Nephron (organoid): Measurements from ENCODE around the gene PHC2.

Experiments used
- H3K27ac Mint-ChIP-seq, 3 experiments: 2 replicates each; pipeline ENCODE4 v1.8.0; 2020; ENCODE audit warnings: mixed read lengths in 3 of 3, mild to moderate bottlenecking in 2 of 3, moderate library complexity in 1 of 3
- H3K27me3 Mint-ChIP-seq: 2 replicates; pipeline ENCODE4 v1.8.0; 2021; ENCODE audit warnings: low read depth, mild to moderate bottlenecking, moderate library complexity, mixed read lengths
- H3K36me3 Mint-ChIP-seq: 2 replicates; pipeline ENCODE4 v1.8.0; 2020; ENCODE audit warnings: low read depth, mixed read lengths
- H3K4me1 Mint-ChIP-seq: 2 replicates; pipeline ENCODE4 v1.8.0; 2020; ENCODE audit warnings: mixed read lengths
- H3K4me3 Mint-ChIP-seq, 3 experiments: 2 replicates each; pipeline ENCODE4 v1.8.0; 2020; ENCODE audit warnings: mild to moderate bottlenecking in 3 of 3, mixed read lengths in 3 of 3, moderate library complexity in 2 of 3
- H3K9me3 Mint-ChIP-seq: 2 replicates; pipeline ENCODE4 v1.8.0; 2020; ENCODE audit warnings: mixed read lengths
- TF ChIP-seq, protein P1 (sequence below), 3 experiments: fragments of 200-600 bp; sonication (generic); IDR thresholded peaks; one replicate each; pipeline ENCODE4 v1.5.0; 2021; ENCODE audit warnings: antibody characterized with exemption in 3 of 3; ENCODE audit not compliant: unreplicated experiment in 3 of 3

The PHC2 gene

DNA sequence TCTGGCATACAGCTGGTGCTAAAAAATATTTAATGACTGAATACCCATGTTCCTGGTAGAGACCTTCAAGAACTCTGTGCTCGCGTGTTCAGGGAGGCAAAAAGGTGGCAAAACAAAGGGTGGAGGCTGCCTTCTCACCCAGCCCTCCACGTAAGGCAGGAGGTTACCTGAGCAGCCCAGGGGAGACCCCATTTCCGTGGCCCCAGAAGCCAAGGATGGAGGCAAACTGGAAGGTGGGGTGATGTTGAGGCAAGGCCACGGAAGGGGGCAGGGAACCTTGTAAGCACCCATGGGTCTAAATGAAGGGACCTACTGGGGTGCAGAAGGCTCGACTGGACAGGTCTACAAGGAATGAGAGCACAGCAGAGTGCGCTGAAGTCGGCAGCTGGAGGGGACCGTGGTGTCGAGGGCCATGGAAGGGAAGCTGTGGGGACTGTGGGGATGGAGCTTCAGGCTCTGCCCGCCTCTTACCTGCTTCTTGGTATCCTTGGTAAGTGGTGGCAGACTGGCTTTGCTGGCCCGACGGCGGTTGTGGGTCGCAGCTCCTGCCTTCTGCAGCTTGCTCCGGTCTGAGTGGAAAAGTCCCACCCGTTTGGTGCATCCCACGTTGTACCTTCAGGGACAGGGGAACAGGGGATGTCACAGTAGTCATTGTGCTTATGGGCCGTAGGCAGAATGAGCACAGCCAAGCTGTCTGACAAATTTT lies 101.1 kb downstream of the PHC2 start:
- peaks cover 93% of the 10 kb centered on the region for H3K36me3 Mint-ChIP-seq
- no peaks in the 10 kb centered on the region for H3K9me3 Mint-ChIP-seq
- H3K27ac Mint-ChIP-seq, result peak overlapping the region in 1 of 3 experiments; percentile 60
- no peaks in the 10 kb centered on the region for H3K27me3 Mint-ChIP-seq
- H3K4me1 Mint-ChIP-seq, result peaks cover 52% of the 10 kb centered on the region
- TF ChIP-seq, protein P1, sequence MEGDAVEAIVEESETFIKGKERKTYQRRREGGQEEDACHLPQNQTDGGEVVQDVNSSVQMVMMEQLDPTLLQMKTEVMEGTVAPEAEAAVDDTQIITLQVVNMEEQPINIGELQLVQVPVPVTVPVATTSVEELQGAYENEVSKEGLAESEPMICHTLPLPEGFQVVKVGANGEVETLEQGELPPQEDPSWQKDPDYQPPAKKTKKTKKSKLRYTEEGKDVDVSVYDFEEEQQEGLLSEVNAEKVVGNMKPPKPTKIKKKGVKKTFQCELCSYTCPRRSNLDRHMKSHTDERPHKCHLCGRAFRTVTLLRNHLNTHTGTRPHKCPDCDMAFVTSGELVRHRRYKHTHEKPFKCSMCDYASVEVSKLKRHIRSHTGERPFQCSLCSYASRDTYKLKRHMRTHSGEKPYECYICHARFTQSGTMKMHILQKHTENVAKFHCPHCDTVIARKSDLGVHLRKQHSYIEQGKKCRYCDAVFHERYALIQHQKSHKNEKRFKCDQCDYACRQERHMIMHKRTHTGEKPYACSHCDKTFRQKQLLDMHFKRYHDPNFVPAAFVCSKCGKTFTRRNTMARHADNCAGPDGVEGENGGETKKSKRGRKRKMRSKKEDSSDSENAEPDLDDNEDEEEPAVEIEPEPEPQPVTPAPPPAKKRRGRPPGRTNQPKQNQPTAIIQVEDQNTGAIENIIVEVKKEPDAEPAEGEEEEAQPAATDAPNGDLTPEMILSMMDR (IDR thresholded peaks at IDR 0.05; ENCODE audit: unreplicated experiment in 3 of 3), result no peak
- no peak overlapping the region for H3K4me3 Mint-ChIP-seq

DNA sequence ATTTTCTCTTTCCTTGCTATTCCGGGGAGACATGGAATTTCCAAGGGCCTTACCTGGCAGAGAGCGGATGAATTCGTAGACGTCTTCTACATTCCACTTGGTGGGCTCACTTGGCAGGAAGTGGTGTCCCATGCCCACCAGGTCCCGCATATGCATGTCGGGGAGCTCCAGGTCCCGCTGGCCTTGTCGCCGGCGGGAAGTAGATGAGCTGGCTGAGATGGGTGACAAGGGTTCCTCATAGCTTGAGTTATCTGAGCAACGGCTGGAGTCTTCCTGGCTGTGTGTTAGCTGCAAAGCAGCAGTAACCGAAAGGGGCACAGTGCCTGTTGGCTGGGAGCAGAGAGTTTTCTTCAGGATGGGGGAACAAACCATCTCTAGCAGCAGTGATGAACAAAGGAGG lies 102.1 kb downstream of the PHC2 start:
- H3K9me3 Mint-ChIP-seq, result no peaks in the 10 kb centered on the region
- H3K27me3 Mint-ChIP-seq, result no peaks in the 10 kb centered on the region
- no peak overlapping the region for H3K4me3 Mint-ChIP-seq
- TF ChIP-seq, protein P1 (IDR thresholded peaks at IDR 0.05; ENCODE audit: unreplicated experiment in 3 of 3), result no peak
- H3K4me1 Mint-ChIP-seq, result peaks cover 52% of the 10 kb centered on the region
- H3K27ac Mint-ChIP-seq, result no peak overlapping the region
- H3K36me3 Mint-ChIP-seq, result peaks cover 92% of the 10 kb centered on the region

DNA sequence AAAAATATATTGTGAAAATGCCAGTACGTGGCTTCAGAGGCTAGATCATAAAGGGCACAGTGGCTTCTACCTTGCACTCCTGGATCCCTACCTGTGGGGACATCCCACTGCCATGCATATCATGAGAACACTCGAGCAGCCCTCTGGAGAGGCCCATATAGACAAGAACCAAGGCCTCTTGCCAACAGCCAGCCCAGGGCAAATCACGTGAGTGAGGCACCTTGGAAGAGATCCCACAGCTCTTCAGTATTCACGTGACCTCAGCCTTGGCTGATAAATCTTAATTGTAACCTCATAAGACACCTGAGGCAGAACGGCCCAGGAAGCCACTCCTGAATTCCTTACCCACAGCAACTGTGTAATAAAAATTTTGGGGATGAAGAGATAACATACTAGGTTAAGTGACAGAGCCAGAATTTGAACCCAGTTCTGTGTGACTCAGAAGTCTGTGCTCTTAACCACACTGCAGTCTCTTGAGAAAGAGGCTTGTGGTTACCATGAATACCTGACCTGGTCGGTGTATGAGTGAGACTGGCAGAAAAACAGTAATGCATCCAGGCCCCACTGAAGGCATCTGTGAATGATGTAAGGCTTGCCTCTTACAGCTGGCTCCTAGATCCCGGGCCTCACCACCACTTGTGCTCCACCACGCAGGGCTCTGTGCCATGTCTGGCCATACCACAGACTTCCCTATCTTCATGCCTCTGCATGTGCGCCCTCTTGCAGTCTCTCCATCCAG lies 103.1 kb downstream of the PHC2 start:
- H3K4me3 Mint-ChIP-seq, result no peak overlapping the region
- no peak overlapping the region for H3K27ac Mint-ChIP-seq
- peaks cover 51% of the 10 kb centered on the region for H3K4me1 Mint-ChIP-seq
- peaks cover 92% of the 10 kb centered on the region for H3K36me3 Mint-ChIP-seq
- TF ChIP-seq, protein P1 (IDR thresholded peaks at IDR 0.05; ENCODE audit: unreplicated experiment in 3 of 3), result no peak
- H3K27me3 Mint-ChIP-seq, result no peaks in the 10 kb centered on the region
- no peaks in the 10 kb centered on the region for H3K9me3 Mint-ChIP-seq

DNA sequence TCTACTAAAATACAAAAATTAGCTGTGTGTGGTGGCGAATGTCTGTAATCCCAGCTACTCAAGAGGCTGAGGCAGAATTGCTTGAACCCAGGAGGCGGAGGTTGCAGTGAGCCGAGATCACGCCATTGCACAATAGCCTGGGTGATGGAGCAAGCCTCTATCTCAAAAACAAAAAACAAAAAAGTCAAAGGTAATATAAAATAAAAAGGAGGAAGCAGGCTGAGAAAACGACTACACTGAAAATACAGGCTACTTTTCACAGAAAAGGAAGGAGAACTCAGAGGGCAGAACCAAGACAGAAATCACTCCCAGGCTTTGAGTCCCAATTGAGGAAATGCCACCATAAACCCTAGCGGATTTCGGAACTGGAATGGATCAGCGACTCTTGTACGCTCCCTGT lies 104.1 kb downstream of the PHC2 start:
- Mint-ChIP-seq H3K4me1 (peaks cover 42% of the 10 kb centered on the region), H3K27me3 (no peaks in the 10 kb centered on the region), H3K36me3 (peaks cover 83% of the 10 kb centered on the region), H3K27ac (no peak overlapping the region), H3K4me3 (no peak overlapping the region), H3K9me3 (no peaks in the 10 kb centered on the region)
- TF ChIP-seq, protein P1 (IDR thresholded peaks at IDR 0.05; ENCODE audit: unreplicated experiment in 3 of 3), result no peak

DNA sequence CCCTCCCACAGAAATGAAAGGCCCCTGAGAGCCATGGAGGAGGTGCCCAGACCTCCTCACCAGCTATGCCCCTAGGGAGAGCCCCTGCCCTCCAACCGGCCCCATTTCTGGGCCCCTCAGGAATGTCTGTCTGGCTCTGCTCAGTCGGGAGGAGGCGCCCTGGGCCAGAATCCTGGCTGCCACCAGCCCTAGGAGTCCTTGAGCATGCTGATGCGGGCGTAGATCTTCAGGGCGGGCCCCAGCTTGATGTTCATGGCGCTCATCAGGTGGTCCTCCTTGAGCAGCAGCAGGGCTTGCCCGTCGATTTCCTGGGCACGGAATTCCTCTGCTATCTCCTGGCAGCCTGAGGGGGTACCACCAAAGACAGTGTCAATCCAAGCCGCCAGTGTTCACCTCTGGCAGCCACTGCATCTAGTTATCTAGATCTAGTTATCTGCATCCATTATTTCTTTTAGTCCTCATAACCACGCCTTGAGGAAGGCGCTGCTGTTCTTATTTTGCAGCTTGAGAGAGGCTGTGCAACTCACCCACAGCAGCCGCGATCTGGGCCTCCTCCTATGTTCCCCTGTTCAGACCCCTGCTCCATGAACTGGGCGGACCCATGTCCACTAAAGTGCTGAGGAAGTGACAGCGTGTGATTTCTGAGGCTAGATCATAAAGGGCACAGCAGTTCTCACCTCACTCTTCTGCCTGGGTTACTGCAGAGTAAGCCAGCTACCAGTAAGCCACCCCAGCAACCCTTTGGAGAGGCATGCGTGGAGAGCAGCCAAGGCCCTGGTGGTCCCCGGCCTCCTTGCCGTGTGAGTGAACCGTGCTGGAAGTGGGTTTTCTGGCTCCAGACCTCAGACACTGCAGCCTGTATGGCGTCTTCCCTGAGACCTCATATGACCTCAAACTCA lies 106.0 kb downstream of the PHC2 start:
- Mint-ChIP-seq H3K36me3 (peaks cover 74% of the 10 kb centered on the region), H3K27ac (peak overlapping the region; percentile 60 to 87 (median 61)), H3K4me3 (peak overlapping the region in 1 of 3 experiments; percentile 32), H3K9me3 (no peaks in the 10 kb centered on the region), H3K4me1 (peaks cover 38% of the 10 kb centered on the region), H3K27me3 (no peaks in the 10 kb centered on the region)
- TF ChIP-seq, protein P1 (IDR thresholded peaks at IDR 0.05; ENCODE audit: unreplicated experiment in 3 of 3), result no peak
